Central memory CD4-positive, alpha-beta T cell (primary cell): ENCODE data around the gene TNNC1.

Source experiments
- DNase-seq: peaks from one replicate; pipeline ENCODE4 v3.0.0; 2022

Gene TNNC1

DNA sequence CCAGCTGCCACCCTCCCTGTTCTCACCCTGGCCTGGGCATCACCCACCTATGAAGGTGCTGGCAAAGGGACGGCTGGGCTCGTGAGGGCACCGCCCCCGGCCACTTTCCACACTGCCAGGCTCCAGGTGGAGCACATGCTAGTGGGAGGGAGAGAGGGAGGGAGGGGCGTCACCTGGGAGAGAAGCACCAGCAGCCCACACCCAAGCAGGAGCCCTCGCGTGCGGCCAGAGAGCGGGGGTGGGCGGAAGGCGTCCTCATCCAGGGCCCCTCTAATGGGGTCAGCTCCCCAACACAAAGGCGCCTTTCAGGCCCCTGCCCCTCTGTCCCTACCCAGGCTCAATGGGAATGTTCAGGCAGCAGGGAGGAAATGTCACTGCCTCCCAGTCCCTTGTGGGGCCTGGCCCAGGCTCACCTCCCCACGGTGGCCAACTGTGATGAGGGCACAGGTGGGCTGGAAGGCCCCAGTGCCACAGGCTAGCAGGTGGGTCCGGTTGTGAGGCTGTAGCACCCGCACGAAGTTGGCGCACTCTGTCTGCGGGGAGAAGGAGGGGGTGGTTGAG is 12.0 kb downstream of the TNNC1 start:
- DNase-seq = no peak

DNA sequence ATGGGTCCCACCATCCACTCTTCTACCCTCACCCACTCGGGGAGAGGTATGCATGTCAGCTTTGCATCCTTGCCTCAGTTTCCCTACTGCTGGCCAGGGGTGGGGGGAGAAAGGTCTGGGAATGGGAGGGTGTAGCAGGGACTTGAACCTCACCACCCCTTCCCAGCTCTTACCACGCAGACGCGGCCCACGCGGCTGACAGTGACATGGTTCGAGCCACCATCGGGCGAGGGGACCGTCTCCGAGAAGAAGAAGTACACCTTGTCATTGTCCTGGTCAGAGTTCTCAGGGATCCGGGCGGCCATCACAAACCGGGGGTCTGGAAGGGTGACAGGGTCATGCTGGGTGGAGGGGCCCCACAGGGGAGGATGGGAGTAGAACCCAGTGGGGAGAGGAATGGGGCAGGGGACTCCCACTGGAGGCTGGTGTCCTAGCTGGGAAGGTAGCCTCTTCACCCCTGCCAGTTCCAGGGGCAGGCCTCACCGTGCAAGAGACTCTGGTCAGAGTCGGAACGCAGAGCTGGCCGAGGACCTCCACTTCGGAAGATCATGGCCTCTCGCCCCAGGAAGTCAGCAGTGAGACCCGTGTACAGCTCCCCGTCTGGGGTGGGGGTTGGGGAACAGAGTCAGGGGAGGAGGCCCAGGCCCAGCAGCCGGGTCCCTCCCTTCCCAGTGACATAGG is 12.6 kb downstream of the TNNC1 start:
- DNase-seq = no peak

DNA sequence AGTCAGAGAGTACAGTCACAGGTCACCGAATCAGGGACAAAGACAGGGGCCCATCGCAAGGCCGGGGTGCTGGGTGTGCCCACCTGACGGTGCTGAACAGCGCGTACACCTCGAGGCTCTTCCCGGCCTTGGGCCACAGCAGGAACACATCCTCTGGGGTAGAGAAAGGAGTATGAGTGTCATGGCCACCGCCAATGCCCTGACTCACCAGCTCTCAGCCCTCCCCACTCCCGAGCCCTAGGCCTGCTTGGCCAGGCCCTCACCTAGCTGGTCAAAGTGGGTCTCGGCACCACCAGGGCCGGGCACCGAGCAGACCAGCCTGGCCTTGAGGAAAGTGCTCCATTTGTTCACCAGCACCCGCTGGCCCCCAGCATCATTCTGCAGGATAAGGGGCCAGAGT is 13.2 kb downstream of the TNNC1 start:
- no peak for DNase-seq

DNA sequence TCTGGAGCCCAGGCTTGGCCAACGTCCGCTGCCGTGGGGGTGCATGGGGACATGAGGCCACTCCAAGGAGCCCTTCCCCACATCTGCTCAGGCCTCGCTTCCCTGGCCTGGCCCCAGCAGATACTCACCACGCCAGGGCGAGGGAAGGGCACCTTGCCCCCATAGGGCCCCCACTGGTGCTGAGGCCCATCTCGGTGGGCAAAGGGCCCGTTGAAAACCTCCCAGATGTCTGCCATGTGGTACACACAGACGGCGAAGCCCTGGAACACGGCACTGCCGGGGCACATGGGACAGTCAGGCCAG is 13.6 kb downstream of the TNNC1 start:
- DNase-seq = no peak

DNA sequence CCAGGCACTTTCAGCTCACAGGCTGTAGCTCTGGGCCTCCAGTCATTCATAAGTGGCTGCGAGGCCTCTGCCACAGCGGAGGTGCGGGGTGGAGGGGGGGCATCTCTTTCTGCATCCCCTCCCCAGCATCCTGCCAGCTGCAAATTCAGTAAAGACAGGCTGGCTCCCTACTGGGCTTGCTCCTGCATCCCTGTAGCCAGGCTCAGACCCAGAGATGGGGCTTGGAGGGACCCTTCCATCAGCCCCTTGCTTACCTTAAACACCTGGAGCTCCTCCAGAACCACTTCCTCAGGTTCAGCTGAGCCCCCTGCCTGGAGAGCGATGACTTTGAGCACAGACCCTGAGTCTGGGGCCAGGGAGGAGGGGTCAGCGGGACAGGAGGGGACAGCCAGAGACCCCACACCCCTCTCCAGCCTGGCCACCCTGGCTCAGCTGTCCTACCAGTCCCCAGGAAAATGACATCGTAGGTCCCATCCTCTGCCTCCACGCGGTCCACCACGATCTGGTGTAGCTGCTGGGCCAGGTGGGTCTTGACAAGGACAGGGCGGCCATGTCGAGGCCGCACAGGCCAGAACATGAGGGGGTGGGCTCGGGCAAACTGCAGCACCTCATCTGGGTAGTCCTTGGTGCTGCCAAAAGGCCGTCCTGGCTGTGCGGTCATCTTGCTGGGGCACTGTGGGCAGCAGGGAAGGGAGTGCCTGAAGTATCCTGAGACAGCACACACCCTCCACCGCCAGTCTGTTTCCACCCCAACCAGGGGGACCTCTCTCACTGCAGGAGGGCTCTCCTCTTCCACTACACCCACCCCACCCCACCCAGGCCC is 14.2 kb downstream of the TNNC1 start:
- no peak for DNase-seq

DNA sequence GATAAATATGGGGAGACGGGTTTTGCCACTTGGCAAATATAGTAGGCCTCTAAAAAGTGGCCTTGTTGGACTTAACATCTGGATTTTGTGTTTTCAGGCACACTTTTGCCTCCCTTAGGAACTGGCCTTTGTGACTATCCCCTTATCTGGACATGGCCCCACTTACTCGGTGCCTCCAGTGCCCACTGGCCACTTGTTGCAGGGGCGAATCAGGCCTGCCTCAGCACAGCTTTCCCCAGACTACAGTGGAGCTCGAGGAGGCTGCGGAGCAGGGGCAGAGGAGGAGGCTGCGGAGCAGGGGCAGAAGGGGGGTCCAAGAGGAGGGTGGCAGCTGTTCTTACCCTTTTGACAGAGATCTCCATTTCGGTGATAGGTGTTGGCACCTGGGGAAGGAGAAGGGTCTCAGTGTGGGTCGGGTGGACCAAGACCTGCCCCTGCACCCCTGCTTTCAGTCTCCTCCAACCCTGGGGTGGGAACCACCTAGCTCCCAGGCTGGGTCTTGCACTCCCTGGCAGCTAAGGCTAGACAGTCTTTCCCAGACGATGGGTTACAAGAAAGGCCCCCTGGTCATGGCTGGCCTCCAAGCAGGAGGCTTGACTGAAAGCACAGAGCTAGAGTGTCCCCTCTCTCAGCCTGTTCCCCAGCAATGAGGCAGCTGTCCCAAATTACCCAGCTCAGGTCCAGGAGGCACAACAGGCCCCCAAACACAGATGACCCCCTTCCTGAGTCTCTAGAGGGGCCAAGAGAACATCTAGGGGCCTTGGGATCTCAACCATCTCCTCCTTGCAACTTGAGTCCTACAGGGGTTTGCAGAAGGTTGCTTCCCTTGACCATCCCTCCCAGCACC is 15.0 kb downstream of the TNNC1 start:
- no peak for DNase-seq

DNA sequence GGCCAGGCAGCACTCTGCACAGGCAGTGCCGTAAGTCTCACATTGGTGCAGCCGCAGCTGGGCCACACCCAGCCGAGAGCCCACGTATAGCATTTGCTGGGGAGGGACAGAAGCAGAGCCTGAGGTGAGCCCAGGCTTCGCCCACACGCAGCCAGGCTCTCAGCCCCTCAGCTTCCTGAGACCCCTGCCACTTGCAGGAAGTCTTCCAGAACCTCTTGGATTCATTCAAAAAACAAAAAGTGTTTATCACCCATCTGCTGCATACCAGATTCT is 15.8 kb downstream of the TNNC1 start:
- DNase-seq = no peak

DNA sequence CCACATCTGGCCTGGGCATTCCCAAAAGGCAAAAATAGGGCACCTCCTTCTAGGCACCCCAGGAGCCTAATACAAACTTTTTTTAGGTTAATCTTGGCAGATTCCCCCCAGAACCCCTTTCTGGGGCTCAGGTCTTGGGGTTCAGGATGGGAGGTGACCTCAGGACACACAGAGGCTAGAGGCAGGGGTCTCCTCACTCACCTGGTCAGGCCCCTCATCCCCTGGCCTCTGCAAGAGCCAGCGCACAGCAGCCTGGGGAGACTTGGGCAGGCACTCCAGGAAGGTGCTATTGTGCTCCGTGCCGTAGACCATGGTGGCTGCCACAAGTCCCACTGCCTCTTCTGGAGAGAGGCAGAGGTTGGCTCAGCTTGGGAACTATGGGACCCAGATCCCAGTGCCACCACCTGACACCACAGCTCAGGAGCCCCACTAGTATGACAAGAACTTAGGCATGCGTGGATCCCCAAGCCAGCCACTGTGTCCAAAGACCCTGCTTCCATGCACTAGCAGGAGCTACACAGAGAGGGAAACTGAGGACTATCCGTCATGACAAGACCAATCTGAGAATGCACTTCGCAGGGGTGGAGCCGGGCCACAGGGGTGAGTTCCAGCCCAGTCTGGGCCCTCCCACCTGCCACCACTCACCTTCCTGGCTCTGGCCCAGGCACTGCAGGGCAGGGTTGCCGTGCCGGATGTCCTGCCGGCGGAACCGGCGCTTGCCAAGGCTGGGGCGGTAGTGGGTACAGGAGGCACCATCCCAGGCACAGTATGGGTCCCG is 16.3 kb downstream of the TNNC1 start:
- DNase-seq = no peak

DNA sequence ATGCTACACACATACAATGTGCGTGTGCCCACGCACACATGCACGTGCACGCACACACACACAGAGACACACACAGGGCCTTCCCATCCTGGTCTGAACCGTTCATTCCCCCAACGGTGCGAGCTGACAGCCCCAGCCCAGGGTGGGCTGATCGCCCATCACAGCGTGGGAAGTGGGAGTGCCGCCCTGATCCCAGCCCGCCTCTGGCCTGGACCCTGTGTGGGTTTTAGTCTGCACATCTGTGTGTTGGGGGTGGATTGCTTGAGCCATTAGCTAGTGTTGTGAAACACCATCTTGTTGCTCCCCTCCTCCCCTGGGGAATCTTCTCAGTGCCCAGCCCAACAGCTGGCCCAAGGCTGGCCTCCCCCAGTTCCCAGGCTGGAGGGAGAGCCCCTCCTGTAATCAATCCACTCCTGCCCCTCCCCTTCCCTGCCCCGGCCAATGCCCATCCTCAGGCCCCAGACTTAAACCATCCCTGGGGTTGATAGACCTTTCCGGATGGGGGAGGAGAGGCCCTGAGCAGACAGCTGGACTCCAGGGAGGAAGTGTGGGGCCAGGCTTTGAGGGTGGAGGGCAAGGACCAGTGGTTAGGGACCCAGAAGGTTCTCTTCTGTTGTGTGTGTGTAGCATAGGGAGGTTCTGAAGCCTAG is 17.2 kb downstream of the TNNC1 start:
- DNase-seq = no peak

DNA sequence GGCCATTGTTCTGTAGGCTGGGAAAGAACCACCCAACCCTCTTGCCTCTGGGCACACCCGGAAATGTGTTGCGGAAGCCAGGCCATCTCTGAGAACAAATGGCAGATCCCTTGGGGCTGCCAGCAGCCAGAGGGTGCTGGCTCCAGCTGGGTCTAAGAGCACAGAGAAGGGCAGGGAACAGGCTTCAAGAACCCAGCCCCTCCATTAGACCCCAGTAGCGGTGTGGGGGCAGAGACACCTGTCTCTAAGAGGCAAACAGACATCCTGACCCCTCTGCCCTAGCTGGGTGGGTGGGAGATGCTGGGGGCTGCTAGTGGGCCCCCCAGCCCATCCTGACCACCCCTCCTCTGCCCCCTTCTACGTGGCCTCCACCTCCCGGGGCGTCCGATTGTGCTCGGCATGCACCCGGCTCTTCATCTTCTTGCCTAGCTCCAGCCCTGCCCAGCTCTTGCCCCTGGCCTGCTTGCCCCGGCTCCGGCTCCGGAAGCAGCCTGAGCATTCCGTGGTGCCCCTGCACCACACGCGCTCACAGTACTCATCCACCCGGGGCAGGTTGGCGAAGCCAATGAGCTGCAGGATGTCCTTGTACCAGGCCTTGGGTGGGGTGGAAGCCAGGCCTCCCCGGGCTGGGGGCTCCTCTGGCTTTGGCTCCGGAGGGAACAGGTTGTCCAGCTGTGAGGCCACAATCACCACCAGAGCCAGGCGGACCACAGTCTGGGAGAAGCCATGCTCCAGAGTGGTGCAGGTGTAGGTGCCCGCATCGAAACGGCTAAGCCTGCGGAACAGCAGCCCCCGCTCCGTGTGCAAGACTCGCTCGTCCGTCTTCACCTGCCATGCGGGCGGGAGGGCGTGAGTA is 18.4 kb downstream of the TNNC1 start:
- no peak for DNase-seq

DNA sequence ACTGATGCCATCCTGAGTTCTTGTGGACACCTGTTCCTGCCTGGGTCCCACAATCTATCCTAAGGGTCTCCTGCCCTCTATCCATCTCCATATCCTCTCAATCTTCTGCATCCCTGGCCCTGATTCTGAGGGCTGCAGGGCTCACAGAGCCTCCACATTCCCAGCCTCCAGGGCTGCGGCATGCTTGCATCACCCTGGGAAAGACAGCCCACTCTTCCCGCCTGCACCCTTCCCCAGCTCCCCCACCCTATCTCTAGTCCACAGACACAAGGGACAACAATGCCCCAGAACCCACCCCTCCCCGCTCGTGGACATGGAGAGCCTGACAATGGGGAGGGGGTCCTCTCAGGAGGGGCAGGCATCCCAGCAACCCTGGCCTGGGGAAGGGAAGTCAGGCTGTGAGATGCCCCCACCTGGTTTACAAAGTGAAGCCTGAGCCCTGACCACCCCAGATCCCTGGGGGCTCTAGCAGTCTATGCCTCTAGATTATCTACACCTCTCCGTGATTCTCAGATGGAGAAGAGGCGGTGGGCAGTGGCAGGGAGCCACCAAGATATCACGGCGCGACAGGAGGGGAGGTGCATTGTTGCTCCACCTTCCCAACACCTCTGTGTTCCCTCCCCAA is 19.2 kb downstream of the TNNC1 start:
- DNase-seq = no peak

DNA sequence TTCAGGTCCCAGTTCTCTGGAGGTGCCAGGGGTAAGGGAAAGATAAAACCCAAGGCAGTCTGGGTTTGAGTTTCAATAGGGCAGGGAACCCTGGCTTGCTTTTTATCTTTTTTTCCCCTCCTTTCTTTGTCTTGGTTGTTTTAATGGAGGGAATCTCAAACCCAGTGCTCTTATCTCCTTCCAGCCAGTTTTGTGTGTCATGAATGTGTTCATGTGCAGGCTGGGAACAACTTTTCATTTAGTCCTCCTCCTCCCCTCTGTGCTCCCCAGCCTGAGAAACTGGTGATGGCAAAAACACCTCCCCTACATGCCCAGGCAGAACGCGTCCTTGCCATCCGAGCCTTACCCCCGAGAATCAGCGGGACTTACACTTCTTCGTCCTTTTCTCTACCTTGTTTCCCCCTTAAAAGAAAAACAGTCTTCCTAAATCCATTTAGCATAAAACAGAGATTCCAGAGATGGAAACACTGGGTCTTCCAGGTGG is 19.8 kb downstream of the TNNC1 start:
- no peak for DNase-seq

DNA sequence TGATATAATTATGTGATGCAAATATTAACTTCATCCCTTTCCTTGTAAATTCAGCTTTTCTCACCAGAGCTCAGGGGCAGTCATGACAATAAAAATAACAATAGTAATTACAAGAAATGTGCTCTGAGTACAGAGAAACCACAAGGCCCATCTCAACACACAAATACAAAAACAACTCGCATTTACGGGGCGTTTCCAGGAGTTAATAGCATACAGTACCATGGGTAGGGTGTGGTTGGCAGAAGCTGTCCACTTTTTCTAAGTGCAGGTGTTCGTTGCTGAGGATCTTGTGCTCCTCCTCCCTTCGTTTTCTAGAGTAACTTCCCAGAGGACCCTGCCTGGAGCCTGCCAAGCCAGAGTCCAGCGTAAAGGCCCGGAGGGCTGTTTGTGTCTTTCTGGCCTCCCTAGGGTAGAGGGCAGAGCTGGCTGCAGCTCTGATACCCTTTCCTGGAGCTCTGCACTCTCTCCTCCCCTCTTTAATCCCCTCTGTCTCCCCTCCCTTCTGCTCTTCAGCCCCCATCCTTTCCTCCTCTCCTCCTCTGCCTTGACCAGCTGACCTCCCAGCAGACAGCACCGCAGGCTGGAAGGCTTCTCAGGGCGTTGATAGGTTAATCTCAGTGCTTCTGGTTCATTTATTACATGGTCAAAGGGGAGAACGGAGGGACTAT is 20.4 kb downstream of the TNNC1 start:
- DNase-seq = no peak

DNA sequence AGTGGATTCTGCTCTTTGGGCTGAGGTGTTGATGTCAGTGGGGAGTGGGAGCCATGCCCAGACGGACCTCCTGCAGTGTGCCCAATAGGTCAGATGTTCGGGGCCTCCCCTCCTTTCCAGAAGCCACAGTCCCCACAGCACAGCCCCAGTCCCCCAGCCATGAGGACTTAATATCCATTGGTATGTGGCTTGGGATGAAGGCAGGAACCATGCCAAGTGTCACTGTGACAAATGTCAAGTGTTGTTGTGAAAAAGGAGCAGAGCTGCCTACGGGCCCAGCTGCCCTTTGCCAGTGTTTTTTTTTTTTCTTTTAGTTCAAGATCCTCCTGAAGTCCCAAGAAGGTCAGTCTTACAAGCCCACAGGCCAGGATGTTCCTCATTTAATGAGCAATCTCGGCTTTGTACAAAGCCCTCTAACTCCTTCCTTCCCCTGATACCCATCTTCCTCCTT is 21.1 kb downstream of the TNNC1 start:
- no peak for DNase-seq

DNA sequence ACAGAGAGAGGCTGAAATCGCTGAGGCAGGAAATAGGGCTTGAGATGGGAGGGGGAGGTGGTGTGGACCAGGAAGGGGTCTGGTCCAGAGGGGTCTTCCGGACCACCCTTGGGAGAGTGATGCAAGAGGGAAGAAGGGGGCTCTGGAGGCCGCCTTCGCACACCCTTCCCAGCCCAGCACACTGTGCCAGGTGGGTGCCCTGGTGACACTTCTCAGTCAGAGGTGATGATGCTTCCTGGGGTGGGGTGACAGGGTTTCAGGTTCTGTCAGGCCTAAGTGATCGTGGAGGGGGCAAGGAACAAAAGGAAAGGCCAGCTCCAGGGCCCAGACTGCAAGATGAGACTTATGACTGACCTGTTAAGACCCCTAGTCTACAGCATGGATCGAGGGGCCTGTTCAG is 21.6 kb downstream of the TNNC1 start:
- DNase-seq = no peak

DNA sequence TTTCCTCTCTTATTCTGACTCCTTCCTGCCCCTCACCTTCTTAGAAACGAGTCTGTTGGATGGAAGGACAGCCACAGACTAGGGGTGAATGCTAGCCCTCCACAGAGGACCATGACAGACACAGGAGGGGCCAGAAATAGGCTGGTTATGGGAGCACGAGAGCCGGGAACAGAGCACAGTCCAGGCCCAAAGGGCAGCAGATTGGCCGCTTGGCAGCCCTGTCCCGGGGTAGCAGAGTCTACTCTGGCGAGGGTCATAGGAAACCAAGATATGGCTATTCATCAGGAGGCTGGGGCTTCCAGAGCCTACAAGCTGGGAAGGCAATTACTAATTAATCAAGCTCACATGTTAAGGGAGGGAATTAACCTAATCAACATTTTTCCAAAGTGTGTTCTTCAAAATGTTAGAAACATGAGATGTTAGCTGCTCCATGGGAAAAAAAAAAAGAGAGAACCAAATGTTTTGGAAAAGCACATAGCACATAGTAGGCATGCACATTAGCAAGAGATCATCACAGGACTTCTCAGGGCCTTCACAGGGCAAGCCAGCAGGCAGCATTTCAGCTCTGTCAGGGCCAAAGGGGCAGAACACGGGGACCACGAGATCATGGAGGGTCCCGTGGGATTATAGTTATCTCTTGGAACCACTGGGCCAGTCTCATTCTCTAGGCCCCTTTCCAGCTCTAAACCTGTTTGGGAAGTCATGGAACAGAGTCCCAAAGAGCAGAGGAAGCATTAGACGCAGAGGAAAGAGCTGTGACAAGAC is 22.2 kb downstream of the TNNC1 start:
- no peak for DNase-seq

DNA sequence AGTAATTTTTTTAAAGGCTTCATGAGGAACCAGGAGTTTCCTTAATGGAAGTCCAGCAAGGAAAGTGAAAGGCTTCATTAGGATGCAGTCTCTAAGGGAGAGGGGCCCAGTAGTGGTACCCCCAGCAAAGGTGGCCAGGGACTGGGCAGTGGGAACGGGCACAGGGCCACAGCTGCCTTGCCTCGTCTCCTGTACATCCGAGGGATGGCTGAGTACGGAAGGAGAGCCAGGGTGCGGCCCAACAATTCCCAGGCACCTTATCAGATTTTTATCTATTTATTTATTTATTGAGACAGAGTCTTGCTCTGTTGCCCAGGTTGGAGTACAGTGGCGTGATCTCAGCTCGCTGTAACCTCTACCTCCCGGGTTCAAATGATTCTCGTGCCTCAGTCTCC is 23.4 kb downstream of the TNNC1 start:
- no peak for DNase-seq

DNA sequence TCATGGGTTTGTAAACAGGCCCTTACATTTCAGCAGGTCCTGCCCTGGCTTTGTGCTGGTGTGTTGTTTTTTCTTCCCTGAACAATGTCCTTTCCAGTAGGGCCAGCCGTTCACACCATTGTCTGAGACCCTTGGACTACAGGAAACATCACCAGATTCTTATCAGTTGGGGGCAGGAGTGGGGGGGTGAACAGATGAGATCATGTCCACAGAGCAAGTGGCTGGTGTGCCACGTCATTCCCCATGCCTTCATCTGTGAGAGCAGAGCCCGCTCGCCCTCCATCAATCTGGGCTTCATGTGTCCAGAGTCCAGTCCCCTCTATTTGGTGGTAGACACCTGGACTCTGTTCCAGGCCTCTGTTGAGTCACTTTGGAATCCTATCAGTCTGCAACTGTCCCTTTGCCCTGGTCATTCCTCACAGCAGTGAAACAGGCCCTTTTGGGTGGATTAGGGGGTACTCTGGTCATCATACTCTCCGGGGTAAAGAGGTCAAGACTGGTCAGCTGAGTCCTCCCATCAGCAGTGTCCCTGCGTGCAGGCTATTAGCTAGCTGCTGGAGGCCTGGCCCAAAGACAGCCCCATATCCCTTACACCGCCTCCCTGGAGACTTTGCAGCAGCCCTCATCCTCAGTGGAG is 23.9 kb downstream of the TNNC1 start:
- no peak for DNase-seq

DNA sequence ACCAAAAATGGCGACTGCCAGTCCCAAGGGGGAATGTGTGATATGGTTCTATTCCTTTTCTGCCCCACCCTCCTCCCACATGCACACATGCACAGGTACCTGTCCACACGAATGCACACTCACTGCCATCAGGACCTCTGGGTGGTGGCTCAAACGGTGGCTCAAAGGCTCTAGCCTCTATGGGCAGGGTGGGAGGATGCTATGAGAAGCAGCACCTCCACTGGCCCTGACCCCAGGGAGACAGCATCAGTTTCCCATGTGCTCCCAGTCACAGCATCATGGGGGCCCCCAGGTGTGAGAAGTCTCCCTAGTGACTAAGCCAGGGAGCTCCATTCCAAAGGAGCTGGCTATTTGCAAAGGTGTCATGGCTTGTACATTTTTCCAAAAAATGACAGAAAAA is 24.8 kb downstream of the TNNC1 start:
- DNase-seq = no peak
